Cerebellar nuclear complex (tissue), 1 donor: ENCODE measurements around the gene FOLR2.
"Not testable (repeated sequence)": the region's sequence is repeated elsewhere in the genome, so short reads cannot be mapped to it uniquely, and the experiment has no call there.

ENCODE experiments used
- DNase-seq, 2 experiments: peaks; one replicate each; lab custom pipeline; 2025; lab: John Stamatoyannopoulos, UW

Gene FOLR2

GRCh38 chr11:72240461-72241290 is 24.1 kb downstream of the FOLR2 start:
- DNase-seq: no peak

- no peak for DNase-seq
Observed at GRCh38 chr11:72241291-72241781, 24.7 kb downstream of the FOLR2 start.

- DNase-seq: no peak
Observed at GRCh38 chr11:72242141-72242540, 25.5 kb downstream of the FOLR2 start.

GRCh38 chr11:72243173-72244059 is 26.8 kb downstream of the FOLR2 start:
- DNase-seq: no peak

- no peak for DNase-seq
Observed at GRCh38 chr11:72244060-72244360, 27.4 kb downstream of the FOLR2 start, which contains the start of gene PHOX2A. Gene PHOX2A (minus strand): TSS chr11:72244176. CDS start chr11:72244004, 172 bp downstream.

- DNase-seq: no peak
Observed at GRCh38 chr11:72244361-72245262, 28.0 kb downstream of the FOLR2 start.

GRCh38 chr11:72245263-72245816 is 28.7 kb downstream of the FOLR2 start:
- no peak for DNase-seq

GRCh38 chr11:72247584-72247983 is 31.0 kb downstream of the FOLR2 start:
- DNase-seq: no peak

- DNase-seq: no peak
Observed at GRCh38 chr11:72249961-72250360, 33.4 kb downstream of the FOLR2 start.

- DNase-seq: no peak
Observed at GRCh38 chr11:72250661-72251464, 34.3 kb downstream of the FOLR2 start.

GRCh38 chr11:72251614-72252013 is 35.0 kb downstream of the FOLR2 start:
- no peak for DNase-seq

GRCh38 chr11:72253392-72253791 is 36.8 kb downstream of the FOLR2 start:
- no peak for DNase-seq

- no peak for DNase-seq
Observed at GRCh38 chr11:72254299-72254993, 37.9 kb downstream of the FOLR2 start.

- DNase-seq: no peak
Observed at GRCh38 chr11:72257570-72257969, 41.0 kb downstream of the FOLR2 start.

GRCh38 chr11:72259490-72259889 is 42.9 kb downstream of the FOLR2 start:
- no peak for DNase-seq

- DNase-seq: no peak
Observed at GRCh38 chr11:72260574-72260973, 44.0 kb downstream of the FOLR2 start.

- no peak for DNase-seq
Observed at GRCh38 chr11:72263361-72263760, 46.8 kb downstream of the FOLR2 start.

- no peak for DNase-seq
Observed at GRCh38 chr11:72265951-72266350, 49.4 kb downstream of the FOLR2 start.

GRCh38 chr11:72266960-72267359 is 50.4 kb downstream of the FOLR2 start:
- DNase-seq: not testable (repeated sequence)
